Measurements from ENCODE around the gene POMZP3.
"Not testable (repeated sequence)": the region's sequence is repeated elsewhere in the genome, so short reads cannot be mapped to it uniquely, and the experiment has no call there.

DNA sequence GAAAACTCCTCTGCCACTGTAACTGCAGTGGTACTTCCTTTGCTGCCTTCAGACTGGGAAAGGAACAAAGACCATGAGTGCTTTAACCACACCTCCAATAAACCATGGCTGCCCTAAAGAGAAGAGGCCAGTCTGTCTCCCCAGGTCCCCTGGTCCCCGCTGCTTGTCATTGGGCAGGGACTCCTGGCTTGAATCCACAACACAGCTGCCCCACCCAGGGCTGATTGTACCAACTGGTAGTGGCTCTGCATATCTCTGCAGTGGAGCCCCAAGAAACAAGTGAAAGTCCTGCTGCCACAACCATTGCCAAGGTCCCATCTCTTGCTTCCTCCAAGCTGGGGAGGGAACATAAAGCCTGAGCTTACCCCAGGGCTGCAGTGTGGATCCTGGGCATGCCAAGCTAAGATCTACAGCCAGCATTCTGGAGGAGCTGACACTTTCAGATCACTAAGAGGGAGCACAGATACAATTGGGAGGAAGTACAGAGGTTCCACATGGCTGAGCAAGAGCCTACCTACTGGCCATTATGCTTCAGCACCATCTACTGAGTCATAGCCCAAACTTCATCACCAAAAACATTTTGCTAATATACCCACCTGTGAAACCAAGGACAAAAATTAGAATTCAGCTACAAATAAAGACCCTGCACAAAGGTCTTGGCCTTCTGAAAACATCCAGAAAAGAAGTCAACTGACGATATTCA is 35.3 kb downstream of the POMZP3 start:
- TF ChIP-seq, protein P1, sequence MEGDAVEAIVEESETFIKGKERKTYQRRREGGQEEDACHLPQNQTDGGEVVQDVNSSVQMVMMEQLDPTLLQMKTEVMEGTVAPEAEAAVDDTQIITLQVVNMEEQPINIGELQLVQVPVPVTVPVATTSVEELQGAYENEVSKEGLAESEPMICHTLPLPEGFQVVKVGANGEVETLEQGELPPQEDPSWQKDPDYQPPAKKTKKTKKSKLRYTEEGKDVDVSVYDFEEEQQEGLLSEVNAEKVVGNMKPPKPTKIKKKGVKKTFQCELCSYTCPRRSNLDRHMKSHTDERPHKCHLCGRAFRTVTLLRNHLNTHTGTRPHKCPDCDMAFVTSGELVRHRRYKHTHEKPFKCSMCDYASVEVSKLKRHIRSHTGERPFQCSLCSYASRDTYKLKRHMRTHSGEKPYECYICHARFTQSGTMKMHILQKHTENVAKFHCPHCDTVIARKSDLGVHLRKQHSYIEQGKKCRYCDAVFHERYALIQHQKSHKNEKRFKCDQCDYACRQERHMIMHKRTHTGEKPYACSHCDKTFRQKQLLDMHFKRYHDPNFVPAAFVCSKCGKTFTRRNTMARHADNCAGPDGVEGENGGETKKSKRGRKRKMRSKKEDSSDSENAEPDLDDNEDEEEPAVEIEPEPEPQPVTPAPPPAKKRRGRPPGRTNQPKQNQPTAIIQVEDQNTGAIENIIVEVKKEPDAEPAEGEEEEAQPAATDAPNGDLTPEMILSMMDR (IDR thresholded peaks at IDR 0.05) = not testable (repeated sequence)
- TF ChIP-seq, protein P2, sequence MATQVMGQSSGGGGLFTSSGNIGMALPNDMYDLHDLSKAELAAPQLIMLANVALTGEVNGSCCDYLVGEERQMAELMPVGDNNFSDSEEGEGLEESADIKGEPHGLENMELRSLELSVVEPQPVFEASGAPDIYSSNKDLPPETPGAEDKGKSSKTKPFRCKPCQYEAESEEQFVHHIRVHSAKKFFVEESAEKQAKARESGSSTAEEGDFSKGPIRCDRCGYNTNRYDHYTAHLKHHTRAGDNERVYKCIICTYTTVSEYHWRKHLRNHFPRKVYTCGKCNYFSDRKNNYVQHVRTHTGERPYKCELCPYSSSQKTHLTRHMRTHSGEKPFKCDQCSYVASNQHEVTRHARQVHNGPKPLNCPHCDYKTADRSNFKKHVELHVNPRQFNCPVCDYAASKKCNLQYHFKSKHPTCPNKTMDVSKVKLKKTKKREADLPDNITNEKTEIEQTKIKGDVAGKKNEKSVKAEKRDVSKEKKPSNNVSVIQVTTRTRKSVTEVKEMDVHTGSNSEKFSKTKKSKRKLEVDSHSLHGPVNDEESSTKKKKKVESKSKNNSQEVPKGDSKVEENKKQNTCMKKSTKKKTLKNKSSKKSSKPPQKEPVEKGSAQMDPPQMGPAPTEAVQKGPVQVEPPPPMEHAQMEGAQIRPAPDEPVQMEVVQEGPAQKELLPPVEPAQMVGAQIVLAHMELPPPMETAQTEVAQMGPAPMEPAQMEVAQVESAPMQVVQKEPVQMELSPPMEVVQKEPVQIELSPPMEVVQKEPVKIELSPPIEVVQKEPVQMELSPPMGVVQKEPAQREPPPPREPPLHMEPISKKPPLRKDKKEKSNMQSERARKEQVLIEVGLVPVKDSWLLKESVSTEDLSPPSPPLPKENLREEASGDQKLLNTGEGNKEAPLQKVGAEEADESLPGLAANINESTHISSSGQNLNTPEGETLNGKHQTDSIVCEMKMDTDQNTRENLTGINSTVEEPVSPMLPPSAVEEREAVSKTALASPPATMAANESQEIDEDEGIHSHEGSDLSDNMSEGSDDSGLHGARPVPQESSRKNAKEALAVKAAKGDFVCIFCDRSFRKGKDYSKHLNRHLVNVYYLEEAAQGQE (IDR thresholded peaks at IDR 0.05; ENCODE audit: insufficient read depth in 1 of 2, low read depth in 2 of 2, low read length in 1 of 2) = not testable (repeated sequence)
- not testable (repeated sequence) for TF ChIP-seq POLR2AphosphoS5 (IDR thresholded peaks at IDR 0.05; ENCODE audit: low read depth, low read length)
